Esophagus squamous epithelium (tissue), 4 donors: ENCODE results near the gene PRDM2.

ENCODE experiments used
- CTCF ChIP-seq, 6 experiments: fragments of 450-650 bp in 4 of 6; fragments of 200-600 bp in 2 of 6; sonication (generic) in 2 of 6; IDR thresholded peaks; one replicate each; pipeline ENCODE4 v1.5.1; 2016 to 2019; ENCODE audit warnings: antibody characterized with exemption in 6 of 6, mild to moderate bottlenecking in 4 of 6, moderate library complexity in 4 of 6
- POLR2A ChIP-seq, 4 donors: fragments of 450-650 bp; IDR thresholded peaks; one replicate each; pipeline ENCODE4 v1.6.1; 2017; ENCODE audit warnings: antibody characterized with exemption in 4 of 4, mild to moderate bottlenecking in 4 of 4, moderate library complexity in 3 of 4

GRCh38 chr1:13737398-13737797 lies 37.4 kb downstream of the PRDM2 start:
- no peak for TF ChIP-seq CTCF (IDR thresholded peaks at IDR 0.05)
- TF ChIP-seq POLR2A (IDR thresholded peaks at IDR 0.05): no peak
